GM12864 (cell line): Measurements from ENCODE around the gene CGB2.
"Not testable (repeated sequence)": the region's sequence is repeated elsewhere in the genome, so short reads cannot be mapped to it uniquely, and the experiment has no call there.

ENCODE experiments used
- DNase-seq: peaks from one replicate; pipeline ENCODE4 v3.0.0-alpha.2; 2011; ENCODE audit warnings: low read depth
- H3K4me3 ChIP-seq: 2 replicates; pipeline ENCODE4 v1.5.1; 2011; ENCODE audit warnings: mild to moderate bottlenecking, low read depth, low read length, control low read depth
- TF ChIP-seq, protein P1 (sequence below): IDR thresholded peaks from 2 replicates; pipeline ENCODE4 v1.5.1; 2011; ENCODE audit warnings: low read depth, mild to moderate bottlenecking, moderate library complexity, low read length, control low read depth, inconsistent platforms; ENCODE audit errors: missing control alignments

Gene CGB2

DNA sequence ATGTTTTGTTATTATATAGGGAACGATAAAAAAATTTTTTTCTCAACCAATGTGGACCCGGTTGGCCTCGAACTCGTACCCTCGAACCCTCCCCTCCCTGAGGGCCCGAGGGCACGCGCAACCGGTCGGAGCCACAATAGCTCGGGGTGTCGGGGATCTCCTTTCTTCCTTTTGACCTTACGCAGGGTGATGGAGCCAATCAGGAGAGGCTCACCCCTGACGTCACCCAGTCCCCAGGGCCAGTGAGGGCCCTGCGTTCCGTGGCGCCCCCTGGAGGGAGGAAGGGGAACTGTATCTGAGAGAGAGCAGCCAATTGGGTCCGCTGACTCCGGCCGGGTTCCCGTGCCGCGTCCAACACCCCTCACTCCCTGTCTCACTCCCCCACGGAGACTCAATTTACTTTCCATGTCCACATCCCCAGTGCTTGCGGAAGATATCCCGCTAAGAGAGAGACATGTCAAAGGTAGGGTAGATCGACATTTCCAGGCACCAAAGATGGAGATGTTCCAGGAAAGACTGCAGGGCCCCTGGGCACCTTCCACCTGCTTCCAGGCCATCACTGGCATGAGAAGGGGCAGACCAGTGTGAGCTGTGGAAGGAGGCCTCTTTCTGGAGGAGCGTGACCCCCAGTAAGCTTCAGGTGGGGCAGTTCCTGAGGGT is at the start of gene CGB2:
CGB2 (plus strand) TSS at position 249 of the 660 bp plus-strand sequence; CDS start at position 455, 206 bp downstream.
- DNase-seq, H3K4me3 ChIP-seq: not testable (repeated sequence)

DNA sequence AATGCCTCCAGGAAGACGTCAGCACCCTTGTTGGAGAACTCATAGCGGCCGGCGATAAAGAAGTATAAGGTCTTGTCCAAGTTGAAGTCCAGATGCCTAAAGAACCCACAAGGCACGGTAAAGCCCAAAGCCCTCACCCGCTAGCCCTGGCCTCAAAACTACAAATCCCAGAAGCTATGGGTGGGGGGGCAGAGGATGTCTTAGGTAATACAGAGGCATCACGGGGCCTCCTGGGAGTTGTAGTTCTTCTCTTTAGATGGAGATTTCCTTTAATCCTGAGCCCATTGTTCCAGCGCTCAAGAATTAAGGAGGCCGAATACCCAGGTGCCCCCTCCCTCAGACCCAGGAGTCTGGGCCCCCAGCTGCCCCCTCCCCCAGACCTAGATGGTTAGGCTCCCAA is 49.4 kb upstream of the CGB2 start:
- DNase-seq: no peak
- no peak overlapping the region for H3K4me3 ChIP-seq
- TF ChIP-seq, protein P1, sequence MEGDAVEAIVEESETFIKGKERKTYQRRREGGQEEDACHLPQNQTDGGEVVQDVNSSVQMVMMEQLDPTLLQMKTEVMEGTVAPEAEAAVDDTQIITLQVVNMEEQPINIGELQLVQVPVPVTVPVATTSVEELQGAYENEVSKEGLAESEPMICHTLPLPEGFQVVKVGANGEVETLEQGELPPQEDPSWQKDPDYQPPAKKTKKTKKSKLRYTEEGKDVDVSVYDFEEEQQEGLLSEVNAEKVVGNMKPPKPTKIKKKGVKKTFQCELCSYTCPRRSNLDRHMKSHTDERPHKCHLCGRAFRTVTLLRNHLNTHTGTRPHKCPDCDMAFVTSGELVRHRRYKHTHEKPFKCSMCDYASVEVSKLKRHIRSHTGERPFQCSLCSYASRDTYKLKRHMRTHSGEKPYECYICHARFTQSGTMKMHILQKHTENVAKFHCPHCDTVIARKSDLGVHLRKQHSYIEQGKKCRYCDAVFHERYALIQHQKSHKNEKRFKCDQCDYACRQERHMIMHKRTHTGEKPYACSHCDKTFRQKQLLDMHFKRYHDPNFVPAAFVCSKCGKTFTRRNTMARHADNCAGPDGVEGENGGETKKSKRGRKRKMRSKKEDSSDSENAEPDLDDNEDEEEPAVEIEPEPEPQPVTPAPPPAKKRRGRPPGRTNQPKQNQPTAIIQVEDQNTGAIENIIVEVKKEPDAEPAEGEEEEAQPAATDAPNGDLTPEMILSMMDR: no peak

More for the DNA sequence above, at the start of gene CGB2:
- TF ChIP-seq, protein P1: peak; percentile 28

DNA sequence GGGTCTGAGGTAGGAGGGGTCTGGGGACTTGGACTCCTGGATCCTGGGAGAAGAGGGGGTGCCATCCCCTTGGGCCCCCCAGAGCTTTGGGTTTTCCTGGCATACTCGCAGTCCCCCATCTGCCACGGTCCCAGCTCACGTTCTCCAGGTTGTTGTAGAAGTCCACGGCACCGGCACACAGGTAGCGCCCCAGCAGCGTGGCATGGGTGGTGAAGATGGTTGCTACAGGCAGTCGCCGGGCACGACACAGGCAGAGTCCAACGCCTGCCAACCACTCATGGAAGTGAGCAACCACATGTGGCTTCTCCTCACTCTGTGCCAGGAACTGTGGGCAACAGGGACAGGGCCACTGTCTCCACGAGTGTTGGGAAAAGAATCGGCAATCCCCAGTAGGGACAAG is 46.0 kb upstream of the CGB2 start:
- TF ChIP-seq, protein P1: no peak
- H3K4me3 ChIP-seq: no peak overlapping the region
- no peak for DNase-seq

DNA sequence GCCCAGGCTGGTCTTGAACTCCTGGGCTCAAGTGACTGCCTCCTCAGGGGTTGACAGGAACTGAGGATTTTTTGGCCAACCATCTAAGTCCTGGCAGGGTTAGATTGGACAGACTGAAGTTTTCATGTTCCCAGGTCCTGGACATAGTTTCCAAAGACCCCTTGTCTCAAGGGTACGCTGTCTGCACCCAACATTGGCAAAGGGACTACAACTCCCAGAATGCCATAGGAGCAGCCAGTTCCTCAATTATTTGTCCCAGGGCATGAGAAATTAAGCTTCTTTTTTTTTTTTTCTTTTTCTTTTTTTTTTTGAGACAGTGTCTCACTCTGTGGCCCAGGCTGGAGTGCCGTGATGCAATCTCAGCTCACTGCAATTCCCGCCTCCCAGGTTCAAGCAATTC is 45.5 kb upstream of the CGB2 start:
- TF ChIP-seq, protein P1: no peak
- no peak overlapping the region for H3K4me3 ChIP-seq
- DNase-seq: no peak

DNA sequence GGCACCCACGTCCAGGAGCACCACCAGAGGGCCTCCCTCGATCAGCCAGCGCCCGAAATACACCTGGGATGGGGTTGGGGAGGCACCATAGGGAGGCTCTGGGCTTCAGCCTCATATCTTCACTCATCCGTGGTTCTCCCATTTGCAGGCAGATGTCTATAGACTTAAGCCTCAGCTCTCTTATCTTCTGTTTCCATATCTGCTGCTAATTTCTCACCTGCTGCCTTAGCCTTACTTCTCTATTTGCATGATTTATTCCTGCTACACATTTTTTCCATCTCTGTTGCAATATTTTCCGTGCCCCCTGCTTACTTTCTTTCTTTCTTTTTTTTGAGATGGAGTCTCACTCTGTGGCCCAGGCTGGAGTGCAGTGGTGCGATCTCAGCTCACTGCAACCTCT is 44.4 kb upstream of the CGB2 start:
- TF ChIP-seq, protein P1: no peak
- no peak overlapping the region for H3K4me3 ChIP-seq
- no peak for DNase-seq

DNA sequence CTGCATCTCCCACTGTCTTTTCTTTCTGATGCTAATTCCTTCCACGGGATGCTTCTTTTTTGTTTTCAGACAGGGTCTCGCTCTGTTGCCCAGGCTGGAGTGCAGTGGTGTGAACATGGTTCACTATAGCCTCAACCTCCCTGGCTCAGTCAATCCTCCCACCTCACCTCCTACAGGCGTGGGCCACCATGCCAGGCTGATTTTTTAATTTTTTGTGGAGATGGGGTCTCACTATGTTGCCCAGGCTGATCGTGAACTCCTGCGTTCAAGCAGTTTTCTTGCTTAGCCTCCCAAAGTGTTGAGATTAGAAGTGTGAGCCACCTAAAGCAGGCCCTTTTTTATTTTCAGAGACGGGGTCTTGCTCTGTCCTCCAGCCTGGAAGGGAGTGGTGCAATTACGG is 43.4 kb upstream of the CGB2 start:
- H3K4me3 ChIP-seq: no peak overlapping the region
- DNase-seq: no peak
- TF ChIP-seq, protein P1: no peak

DNA sequence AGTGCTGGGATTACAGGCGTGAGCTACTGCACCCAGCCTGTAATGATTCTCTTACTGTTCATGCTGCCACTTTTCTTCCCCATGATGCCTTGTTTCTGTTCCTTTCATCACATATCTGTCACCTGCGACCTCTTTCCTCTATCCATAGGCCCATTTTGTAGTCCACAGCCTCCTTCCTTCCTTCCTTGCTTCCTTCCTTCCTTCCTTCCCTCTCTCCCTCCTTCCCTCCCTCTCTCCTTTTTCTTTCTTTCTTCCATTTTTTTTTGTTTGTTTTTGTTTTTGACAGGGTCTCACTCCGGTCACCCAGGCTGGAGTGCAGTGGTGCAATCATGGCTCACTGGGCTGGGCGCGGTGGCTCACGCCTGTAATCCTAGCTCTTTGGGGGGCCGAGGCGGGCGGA is 42.8 kb upstream of the CGB2 start:
- TF ChIP-seq, protein P1: no peak
- no peak for DNase-seq
- no peak overlapping the region for H3K4me3 ChIP-seq
